Left renal pelvis (tissue), 4 donors: Measurements from ENCODE around the gene PRDM16. TPM values are rescaled to one million over a fixed set of nuclear protein-coding genes. Genes with fewer than 3 reads are reported as not detected.

Experiments
- DNase-seq, 4 donors: peaks; one replicate each; pipeline ENCODE4 v3.0.0-alpha.2; 2013; ENCODE audit warnings: low read depth in 4 of 4, low spot score in 3 of 4
- polyA plus RNA-seq, 4 donors: library from polyadenylated mRNA; unstranded; fragments of 120-200 nt; gene quantifications; one replicate each; pipeline ENCODE4 v1.2.1, GENCODE V29; 2013; ENCODE audit not compliant: insufficient read length in 4 of 4

Gene PRDM16
- polyA plus RNA-seq, 4 donors = 1.1 to 11.1 (median 6.8) TPM

GRCh38 chr1:3248155-3249141 lies 179.4 kb downstream of the PRDM16 start:
- DNase-seq = no peak

GRCh38 chr1:3249231-3249630 lies 180.2 kb downstream of the PRDM16 start:
- DNase-seq = no peak

DNA sequence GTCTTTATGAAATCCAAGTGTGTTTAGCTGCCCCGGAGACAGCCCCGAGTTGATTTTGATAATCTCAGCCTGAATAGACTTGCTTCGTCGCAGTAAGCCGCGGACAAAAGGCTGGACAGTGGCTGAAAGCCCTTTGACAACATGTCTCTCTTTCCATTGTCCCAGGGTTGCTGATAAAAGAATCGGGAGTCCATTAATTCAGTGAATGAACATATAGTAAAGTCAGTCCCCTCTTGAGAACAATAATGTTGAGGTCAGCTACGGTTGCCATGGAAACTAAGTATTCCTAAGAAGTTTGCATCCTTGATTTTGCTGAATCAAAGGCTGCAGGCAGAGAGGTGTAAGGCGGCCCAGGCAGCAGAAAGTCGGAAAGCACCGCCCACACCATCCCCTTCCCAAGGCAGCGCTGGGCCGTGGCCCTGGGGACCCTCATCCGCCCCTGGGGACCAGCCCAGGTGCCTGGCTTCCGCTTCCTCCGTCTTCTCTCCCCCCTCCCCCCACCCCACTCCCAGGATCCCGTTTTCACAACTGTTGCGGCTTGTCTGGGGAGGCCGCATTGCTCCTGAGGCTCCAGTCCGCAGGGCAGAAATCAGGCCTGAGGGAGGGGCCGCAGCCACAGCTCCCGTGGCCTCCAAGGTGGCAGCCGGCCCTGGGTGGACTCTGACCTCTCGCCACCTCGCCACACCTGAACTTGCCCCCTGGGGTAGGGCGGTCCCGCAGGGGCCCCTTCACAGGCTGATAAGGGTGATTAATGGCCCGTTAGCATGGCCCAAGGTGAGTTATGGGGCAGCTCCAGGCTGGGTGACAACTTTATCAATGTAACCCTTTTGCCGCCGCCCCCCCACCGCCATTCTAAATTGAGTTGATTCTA lies 180.9 kb downstream of the PRDM16 start:
- DNase-seq = no peak

DNA sequence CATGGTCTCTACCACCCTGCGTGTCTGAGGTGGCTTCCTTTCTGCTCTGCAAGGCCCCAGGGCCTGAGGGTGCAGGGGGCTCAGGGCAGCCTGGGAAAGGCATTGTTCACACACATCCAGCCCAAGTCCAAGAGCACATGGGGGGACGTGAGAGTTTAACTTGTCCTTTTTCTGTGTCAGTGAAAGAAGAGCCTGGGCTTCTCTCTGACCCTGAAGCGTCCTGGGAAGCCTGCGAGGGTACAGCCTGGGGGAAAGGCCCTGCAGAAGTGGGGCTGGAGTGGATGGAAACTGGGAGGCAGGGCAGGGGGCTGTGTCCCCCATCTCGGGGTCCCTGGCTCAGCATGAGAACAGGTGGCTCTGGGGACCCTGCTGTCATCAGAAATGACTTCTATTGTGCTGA lies 181.6 kb downstream of the PRDM16 start:
- no peak for DNase-seq

- DNase-seq = no peak
These were observed 182.2 kb downstream of the PRDM16 start for GRCh38 chr1:3251099-3251806.

DNA sequence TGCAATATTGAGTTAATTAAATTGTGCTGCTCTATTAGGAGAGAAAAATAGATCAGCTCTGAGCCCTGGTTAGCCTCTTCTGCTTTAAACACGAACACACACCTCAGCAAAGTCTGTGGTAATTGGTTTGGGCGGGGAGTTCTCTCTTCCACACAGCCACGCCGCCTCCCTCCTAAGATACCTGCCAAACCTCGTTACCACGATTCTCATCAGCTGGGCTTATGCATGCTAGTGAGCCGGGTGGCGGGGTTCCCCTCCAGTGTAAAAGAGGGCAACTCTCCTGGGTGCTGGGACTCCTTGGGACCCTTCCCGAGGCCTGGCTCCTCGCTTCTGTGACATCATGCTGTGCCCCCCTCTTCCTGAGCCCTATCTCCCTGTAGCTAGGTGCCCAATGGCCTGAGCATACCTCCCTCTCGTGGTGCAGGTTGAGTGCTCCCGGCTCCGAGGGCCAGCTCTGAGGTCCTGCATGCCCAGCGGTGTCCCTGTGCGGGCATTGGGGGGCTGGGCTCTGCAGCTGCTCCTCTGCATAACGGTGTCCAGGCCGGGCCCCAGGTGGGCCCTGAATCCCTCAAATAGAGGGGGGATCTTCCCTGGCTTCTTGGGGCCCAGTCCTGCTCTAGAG lies 182.9 kb downstream of the PRDM16 start:
- no peak for DNase-seq

DNA sequence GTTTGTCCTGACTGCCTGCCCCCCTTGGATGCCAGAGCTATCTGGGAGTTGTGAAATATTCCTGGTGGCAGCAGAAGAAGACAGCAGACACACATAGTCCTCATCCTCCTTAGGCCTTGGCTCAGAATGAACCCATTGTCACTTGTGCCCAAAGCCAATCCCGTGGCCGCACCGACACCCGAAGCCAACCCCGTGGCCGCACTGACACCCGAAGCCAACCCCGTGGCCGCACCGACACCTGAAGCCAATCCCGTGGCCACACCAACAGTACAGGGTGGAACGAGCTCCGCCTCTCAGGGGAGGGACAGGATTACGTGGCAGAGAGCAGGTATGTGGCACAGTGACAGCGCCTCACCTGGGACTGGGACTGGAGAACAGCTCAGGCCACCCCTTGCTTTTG lies 186.7 kb downstream of the PRDM16 start:
- DNase-seq = no peak

- no peak for DNase-seq
These were observed 188.8 kb downstream of the PRDM16 start for GRCh38 chr1:3257788-3258187.

GRCh38 chr1:3258386-3259003 lies 189.5 kb downstream of the PRDM16 start:
- DNase-seq = no peak

GRCh38 chr1:3259020-3259419 lies 190.0 kb downstream of the PRDM16 start:
- no peak for DNase-seq

DNA sequence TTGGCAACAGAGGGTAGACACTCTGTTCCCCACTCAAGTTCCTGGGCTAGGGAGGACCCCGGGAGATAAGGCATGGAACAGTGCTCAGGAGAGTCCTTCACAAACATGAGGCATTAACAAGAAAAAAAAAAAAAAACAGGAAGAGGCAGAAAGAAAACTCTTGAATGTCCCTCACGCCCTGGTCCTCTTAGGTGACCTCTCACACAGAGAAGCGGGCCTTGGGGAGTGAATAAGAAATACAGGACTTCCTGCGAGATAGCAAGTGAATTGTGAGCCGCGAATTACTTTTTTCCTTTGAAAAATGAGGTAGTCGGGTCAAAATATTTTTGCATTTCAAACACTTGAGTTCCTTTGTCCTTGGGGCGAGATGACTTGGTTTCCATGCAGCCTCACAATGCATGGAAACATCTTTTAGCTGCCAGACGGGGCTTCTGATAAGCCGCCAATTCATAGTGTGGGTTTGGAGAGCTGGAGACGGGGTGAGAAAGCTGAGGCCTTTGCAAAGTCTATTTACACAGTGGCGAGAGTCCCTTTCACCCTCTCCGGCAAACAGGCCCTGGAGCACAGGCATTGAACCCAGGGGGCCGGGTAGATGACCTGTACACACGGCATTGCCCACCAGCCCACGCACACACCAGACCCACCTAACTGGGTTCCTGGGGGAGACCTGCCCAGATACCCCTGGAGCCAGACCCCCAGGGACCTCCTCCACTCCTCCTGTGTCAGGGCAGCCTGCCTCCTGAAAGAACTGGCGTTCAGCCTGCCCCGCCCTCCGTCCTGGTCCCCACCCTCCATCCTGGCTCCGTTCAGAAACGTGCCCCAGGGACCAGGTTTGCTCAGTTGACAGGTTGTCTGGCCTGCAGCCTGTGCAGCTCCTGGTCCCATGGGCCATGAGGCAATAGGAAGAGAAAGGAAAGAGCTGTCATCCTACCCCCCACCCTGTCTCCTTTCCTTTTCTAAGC lies 192.3 kb downstream of the PRDM16 start:
- DNase-seq = no peak

DNA sequence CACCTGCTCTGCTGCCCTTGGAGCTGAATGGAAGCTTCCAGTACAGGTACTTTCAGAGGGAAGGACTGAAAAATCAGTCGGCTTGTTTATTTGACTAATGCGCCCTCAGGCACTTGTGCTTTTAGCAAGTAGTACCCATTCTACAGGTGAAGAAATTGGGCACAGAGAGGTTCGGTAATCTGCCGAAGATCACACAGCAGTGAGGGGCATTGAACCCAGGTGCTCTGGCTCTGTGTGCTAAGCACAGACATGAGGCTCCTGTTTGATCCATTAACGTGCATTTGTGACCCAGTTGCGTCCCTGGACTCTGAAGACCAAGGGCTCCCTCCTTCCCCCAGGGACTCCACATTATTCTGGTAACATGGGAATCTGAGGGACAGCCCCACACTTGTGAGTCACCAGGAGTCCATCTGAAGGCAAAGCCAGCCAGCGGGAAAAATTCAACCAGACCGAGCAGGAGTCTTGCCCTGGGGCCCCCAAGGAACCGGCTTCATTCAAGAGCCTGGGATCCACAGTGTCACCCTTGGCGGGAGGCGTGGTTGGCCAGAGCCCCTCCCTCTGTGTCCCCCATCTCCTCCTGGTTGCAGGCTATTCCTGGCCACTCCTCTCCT lies 193.1 kb downstream of the PRDM16 start:
- no peak for DNase-seq

DNA sequence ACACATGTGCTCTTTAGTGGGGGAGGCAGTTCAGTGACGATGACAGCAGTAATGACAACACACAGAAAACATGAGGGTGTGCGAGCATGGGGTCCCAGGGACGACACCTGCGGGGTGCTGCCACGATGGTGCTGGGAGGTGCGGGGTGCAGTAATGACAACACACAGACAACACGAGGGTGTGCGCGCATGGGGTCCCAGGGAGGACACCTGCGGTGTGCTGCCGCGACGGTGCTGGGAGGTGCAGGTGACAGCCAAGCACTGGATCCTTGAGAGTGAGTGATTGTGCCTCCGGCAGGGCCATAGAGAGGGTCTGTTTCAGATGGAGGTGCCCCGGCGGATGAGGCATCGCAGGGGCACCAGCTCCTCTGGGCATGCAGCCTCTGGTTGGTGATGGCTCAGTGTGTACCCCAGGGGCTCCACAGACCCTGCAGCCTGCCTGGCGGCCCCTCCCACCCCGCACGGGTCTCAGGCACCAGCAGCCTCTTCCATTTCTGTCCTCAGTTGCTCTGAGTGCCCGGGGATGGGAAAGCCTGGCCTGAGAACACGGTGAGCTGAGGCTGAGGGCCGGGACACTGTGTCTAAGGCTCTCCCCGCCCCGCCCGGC lies 193.8 kb downstream of the PRDM16 start:
- no peak for DNase-seq

DNA sequence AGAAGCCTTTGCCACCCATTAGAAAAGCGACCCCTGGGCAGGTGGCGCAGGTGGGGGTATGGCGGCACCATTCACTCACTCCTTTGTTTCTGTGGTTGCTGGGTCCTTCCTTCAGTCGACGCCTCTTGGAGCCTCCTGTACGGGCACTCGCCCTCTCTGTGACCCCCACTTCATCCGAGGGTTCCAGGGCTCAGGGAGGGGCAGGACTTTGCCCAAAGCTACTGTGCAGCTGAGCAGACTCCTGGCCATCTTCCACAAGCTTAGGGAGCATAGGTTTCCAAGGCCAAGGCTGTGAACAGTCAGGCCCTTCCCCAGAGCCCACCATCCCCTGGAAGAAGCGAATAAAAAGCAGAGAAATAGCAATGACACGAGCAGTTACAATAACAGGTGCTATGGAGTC lies 194.8 kb downstream of the PRDM16 start:
- DNase-seq = no peak

- no peak for DNase-seq
These were observed 195.5 kb downstream of the PRDM16 start for GRCh38 chr1:3264456-3264855.

- no peak for DNase-seq
These were observed 197.1 kb downstream of the PRDM16 start for GRCh38 chr1:3265835-3266805.
